ENCODE measurements around the gene NXNL1.

The NXNL1 gene

DNA sequence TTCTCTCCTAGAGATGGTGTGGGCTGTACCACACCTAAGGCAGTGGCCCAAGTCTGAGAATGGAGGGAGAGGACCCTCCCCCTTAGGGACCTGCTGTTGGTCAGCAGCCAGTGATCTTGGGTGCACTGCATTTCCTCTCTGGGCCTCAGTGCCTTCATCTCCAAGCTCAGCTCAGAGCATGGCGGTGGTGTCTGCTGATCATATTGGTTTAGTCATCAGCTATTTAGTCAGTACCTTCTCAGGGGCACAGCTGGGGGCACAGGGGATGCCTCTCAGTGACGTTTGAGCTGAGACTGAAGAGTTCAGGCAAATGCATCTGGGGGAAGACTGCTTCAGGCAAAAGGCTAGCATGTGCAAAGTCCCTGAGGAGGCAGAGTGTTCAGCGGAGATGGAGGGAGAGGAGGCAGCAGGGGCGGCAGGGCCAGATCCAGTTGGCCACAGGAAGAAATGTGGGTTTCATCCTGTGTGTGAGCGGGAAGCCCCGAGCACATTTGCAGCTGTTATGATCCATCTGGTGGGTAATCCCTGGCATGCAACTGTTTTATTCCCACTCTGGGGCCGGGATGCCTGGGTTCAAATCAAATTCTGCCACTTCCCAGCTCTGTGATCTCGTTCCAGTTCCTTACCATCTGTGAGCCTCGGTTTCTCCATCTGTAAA is 35.0 kb upstream of the NXNL1 start:
- DNase-seq = no peak
- no peaks in the 10 kb centered on the region for H3K36me3 Mint-ChIP-seq
- H3K27me3 Mint-ChIP-seq = no peaks in the 10 kb centered on the region
- H3K9me3 Mint-ChIP-seq = no peaks in the 10 kb centered on the region
- no peak overlapping the region for H3K27ac Mint-ChIP-seq
- CTCF ChIA-PET = interaction anchor here (0.6 to 4.5 kb wide), 25 partner anchors 8 to 359 kb away, joined by 3 to 58 read pairs (median 4); partner anchors contain the start of genes PGLS and SLC27A1
- H3K4me1 Mint-ChIP-seq = peaks cover 35% of the 10 kb centered on the region
- H3K4me3 Mint-ChIP-seq = no peak overlapping the region

DNA sequence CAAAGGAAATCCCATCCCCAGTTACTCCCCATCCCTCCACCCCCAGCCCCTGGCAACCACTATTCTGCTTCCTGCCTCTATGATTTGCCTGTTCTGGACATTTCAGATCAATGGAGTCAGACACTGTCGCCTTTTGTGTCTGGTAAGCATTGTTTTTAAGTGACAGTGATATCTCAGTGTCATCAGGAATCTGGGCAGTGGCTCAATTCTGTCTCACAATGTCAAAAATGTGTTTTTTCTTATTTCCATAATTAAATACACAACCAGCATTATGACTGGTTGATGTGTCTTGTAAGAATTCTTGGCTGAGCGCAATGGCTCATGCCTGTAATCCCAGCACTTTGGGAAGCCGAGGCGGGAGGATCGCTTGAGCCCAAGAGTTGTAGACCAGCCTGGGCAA is 30.6 kb upstream of the NXNL1 start:
- CTCF ChIA-PET = no interaction called here

DNA sequence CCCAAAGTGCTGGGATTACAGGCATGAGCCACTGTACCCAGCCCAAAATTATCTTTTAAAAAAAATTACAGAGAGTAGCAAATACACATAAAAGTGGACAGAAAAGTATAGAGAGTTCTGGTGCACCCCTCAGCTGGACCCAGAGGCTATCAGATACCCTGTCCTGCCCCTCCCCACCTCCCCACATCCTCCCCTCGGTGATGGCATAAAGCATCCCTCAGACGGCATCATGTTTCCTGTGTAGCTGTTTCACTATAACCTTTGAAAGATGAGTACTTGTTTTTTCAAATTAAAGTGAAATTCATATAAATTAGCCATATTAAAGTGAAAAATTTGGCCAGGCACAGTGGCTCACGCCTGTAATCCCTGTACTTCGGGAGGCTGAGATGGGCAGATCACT is 29.7 kb upstream of the NXNL1 start:
- H3K4me3 Mint-ChIP-seq = no peak overlapping the region
- peak; percentile 72 for DNase-seq
- H3K27ac Mint-ChIP-seq = peak overlapping the region; percentile 71
- no peaks in the 10 kb centered on the region for H3K36me3 Mint-ChIP-seq
- peaks cover 43% of the 10 kb centered on the region for H3K4me1 Mint-ChIP-seq
- H3K9me3 Mint-ChIP-seq = no peaks in the 10 kb centered on the region
- H3K27me3 Mint-ChIP-seq = no peaks in the 10 kb centered on the region
- CTCF ChIA-PET = no interaction called here

More for the DNA sequence above, 30.6 kb upstream of the NXNL1 start:
- no peaks in the 10 kb centered on the region for H3K36me3 Mint-ChIP-seq
- H3K4me1 Mint-ChIP-seq = peaks cover 49% of the 10 kb centered on the region
- DNase-seq = no peak
- no peak overlapping the region for H3K27ac Mint-ChIP-seq
- H3K9me3 Mint-ChIP-seq = no peaks in the 10 kb centered on the region
- H3K4me3 Mint-ChIP-seq = no peak overlapping the region
- no peaks in the 10 kb centered on the region for H3K27me3 Mint-ChIP-seq

DNA sequence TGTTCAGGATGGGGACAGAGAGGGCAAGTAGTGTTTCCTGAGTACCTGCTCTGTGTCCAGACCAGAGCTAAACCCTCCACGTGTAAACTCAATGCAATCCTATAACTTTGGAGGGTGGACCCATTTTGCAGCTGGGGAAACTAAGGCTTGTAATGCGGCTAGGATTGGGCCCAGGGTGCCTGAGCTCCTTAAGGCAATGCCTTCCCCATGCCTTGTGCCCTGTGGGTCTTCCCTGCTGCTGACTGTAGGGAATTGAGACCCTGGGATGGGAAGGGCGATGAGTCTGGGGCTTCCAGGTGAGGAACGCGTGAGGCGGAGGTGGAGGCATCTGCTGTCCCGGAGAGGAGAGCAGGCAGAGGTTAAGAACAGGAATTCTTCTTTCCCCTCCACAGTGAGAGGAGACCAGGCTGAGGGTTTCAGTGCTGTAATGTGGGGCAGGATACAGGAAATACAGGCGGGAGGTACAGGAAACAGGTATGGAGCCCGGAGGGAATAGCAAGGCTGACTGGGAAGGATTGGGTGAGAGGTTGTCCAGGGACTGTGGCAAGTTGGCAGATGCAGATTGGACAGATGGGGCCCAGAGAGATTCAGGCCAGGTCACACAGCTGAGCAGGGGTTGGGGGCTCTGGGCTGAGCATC is 28.8 kb upstream of the NXNL1 start:
- Mint-ChIP-seq H3K4me3 (no peak overlapping the region), H3K36me3 (no peaks in the 10 kb centered on the region), H3K27me3 (peaks cover 2% of the 10 kb centered on the region), H3K4me1 (peaks cover 43% of the 10 kb centered on the region), H3K9me3 (no peaks in the 10 kb centered on the region), H3K27ac (peak overlapping the region; percentile 73)
- no peak for DNase-seq
- CTCF ChIA-PET = no interaction called here

DNA sequence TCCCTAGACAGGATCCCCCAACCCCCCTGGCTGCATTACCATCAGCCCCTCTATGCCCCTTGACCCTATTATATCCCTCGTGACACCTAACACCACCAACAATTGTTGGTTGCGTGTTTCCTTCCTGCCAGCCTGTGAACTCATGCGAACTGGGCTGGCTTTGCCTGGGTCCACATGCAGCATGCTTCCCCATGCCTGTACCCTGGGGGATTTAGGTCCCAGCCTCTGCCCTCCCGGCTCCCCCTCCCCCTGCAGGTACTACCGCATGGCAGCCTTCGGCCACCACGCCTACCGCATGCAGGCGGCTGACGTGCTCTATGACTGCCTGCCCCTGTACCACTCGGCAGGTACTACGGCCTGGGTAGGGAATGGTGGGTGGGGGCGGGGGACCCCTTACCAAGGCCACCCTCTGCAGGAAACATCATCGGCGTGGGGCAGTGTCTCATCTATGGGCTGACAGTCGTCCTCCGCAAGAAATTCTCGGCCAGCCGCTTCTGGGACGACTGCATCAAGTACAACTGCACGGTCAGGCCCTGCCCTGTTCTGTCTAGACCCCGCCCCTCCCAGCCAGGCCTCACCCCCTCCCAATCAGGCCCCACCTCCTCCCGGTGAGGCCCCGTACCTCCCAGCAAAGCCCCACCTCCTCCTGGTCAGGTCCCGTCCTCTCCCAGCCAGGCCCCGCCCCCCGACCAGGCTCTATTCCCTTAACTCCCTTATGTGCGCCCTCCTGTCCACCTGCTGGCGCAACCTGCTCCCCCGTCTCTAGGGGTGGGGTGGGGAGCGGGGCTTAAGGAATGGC is 28.1 kb upstream of the NXNL1 start:
- peaks cover 43% of the 10 kb centered on the region for H3K4me1 Mint-ChIP-seq
- H3K9me3 Mint-ChIP-seq = no peaks in the 10 kb centered on the region
- no peak overlapping the region for H3K4me3 Mint-ChIP-seq
- DNase-seq = peak; percentile 79
- peaks cover 7% of the 10 kb centered on the region for H3K27me3 Mint-ChIP-seq
- H3K27ac Mint-ChIP-seq = peak overlapping the region; percentile 73
- CTCF ChIA-PET = interaction anchor here (0.6 kb wide), 1 partner anchor 23 kb away, joined by 3 read pairs; no protein-coding TSS in a partner anchor
- H3K36me3 Mint-ChIP-seq = no peaks in the 10 kb centered on the region

DNA sequence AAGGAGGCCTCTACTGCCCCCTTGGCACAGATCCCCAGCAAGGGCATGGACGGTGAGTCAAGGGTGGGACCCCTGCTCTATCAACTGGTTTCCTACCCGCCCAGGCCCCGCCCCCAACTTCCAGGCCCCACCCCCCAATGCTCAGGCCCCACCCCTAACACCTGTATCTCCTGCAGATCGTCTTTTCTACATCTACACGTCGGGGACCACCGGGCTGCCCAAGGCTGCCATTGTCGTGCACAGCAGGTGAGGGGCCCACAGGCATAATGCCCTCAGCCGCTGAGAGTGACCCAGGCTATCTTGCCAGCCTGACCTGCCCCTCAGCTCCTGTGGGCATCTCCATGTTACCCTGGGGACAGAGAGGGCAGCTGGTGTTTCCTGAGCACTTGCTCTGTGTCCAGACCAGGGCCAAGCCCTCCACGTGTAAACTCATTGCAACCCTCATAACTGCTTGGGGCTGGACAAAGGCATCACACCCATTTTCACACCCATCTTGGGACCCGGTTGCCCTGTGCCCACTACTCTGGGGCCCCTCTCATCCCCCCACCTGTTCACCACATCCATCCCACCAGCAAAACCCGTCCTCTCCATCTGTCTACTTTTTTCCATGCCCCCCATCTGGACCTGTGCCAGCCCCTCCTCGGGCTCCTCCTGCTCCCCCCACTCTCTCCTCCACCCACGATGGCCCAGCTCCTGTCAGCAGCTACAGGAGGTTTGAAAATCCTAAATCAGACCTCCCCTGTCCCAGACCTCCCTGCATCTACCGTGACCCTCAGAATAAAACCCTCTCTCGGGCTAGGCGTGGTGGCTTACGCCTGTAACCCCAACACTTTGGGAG is 26.8 kb upstream of the NXNL1 start:
- CTCF ChIA-PET = interaction anchor here (0.6 to 1.3 kb wide), 2 partner anchors 8 to 24 kb away, joined by 3 to 4 read pairs; no protein-coding TSS in a partner anchor
- no peaks in the 10 kb centered on the region for H3K9me3 Mint-ChIP-seq
- peaks cover 10% of the 10 kb centered on the region for H3K27me3 Mint-ChIP-seq
- H3K27ac Mint-ChIP-seq = no peak overlapping the region
- H3K4me3 Mint-ChIP-seq = no peak overlapping the region
- no peaks in the 10 kb centered on the region for H3K36me3 Mint-ChIP-seq
- peaks cover 43% of the 10 kb centered on the region for H3K4me1 Mint-ChIP-seq
- no peak for DNase-seq

DNA sequence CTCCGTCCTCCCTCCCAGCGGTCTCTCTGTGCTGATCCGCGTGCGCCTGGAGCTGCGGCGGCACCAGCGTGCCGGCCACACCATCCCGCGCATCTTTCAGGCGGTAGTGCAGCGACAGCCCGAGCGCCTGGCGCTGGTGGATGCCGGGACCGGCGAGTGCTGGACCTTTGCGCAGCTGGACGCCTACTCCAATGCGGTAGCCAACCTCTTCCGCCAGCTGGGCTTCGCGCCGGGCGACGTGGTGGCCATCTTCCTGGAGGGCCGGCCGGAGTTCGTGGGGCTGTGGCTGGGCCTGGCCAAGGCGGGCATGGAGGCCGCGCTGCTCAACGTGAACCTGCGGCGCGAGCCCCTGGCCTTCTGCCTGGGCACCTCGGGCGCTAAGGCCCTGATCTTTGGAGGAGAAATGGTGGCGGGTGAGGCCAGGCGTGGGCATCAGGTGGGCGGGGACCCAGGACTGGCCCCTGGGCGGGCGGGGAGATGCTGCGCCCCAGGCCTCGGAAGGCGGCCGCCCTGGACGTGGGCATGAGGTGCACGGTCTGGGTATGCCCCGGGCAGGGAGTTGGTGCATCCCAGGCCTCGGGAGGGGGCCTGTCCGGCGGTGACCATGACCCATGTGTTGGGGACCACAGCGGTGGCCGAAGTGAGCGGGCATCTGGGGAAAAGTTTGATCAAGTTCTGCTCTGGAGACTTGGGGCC is 26.0 kb upstream of the NXNL1 start:
- CTCF ChIA-PET = interaction anchor here (1.3 to 1.6 kb wide), 2 partner anchors 9 kb away, joined by 4 to 5 read pairs; no protein-coding TSS in a partner anchor
- no peak overlapping the region for H3K27ac Mint-ChIP-seq
- H3K27me3 Mint-ChIP-seq = peaks cover 10% of the 10 kb centered on the region
- no peaks in the 10 kb centered on the region for H3K9me3 Mint-ChIP-seq
- DNase-seq = no peak
- no peak overlapping the region for H3K4me3 Mint-ChIP-seq
- H3K4me1 Mint-ChIP-seq = peaks cover 41% of the 10 kb centered on the region
- no peaks in the 10 kb centered on the region for H3K36me3 Mint-ChIP-seq

DNA sequence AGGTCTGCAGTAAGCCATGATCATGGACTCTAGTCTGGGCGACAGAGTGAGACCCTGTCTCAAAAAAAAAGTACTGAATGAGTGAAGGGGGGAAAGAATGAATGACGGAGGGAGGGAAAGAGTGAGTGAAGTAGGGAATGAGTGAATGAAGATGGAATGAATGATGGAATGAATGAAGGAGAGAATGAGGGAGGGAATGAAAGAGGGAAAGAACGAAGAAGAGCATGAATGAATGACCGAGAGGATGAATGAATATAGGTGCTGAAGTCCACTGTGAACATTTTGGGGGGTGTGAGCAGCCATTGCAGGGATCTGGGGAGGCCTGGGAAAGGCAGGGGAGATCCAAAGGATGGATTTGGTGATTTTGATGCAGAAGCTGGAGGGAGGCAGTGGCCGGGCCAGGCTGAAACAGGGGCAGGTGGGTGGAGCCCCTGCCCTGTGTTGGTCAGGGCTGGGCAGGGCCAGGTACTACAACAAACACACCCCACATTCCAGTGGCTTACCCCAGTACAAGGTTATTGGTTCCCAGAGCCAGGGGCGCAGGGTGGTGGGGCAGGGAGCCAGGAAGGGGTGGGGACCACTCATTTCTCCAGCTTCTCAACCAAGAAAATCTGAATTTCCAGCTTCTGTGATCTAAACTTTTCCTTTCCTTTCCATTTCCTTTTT is 23.9 kb upstream of the NXNL1 start:
- CTCF ChIA-PET = interaction anchor here (1.6 kb wide), 1 partner anchor 11 kb away, joined by 5 read pairs; no protein-coding TSS in a partner anchor
- Mint-ChIP-seq H3K27me3 (peaks cover 10% of the 10 kb centered on the region), H3K36me3 (no peaks in the 10 kb centered on the region)

DNA sequence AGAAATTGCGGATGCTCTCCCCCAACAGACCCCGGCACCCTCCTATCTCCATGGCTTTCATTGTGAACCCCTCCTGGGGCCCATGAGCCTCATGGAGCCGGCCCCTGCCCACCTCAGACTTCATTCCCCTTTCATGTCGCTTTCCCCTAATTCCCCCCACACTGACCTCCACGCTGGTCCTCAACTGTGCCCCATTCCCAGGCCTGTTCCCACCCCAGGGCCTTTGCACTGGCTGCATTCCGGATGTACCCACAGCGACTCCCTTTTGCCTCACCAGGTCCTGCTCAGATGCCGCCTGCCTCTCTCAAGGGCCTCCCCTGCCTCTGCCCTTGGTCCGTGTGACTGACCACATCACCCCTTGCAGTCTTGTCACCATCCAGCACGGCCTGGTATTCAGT is 22.9 kb upstream of the NXNL1 start:
- peaks cover 10% of the 10 kb centered on the region for H3K27me3 Mint-ChIP-seq
- H3K27ac Mint-ChIP-seq = no peak overlapping the region
- CTCF ChIA-PET = interaction anchor here (0.7 kb wide), 1 partner anchor 14 kb away, joined by 3 read pairs; no protein-coding TSS in a partner anchor
- H3K4me1 Mint-ChIP-seq = peaks cover 12% of the 10 kb centered on the region
- no peak overlapping the region for H3K4me3 Mint-ChIP-seq
- DNase-seq = no peak
- no peaks in the 10 kb centered on the region for H3K9me3 Mint-ChIP-seq
- no peaks in the 10 kb centered on the region for H3K36me3 Mint-ChIP-seq

More for the DNA sequence above, 23.9 kb upstream of the NXNL1 start:
- no peaks in the 10 kb centered on the region for H3K9me3 Mint-ChIP-seq
- H3K4me1 Mint-ChIP-seq = peaks cover 23% of the 10 kb centered on the region
- H3K4me3 Mint-ChIP-seq = no peak overlapping the region
- no peak overlapping the region for H3K27ac Mint-ChIP-seq
- DNase-seq = no peak

DNA sequence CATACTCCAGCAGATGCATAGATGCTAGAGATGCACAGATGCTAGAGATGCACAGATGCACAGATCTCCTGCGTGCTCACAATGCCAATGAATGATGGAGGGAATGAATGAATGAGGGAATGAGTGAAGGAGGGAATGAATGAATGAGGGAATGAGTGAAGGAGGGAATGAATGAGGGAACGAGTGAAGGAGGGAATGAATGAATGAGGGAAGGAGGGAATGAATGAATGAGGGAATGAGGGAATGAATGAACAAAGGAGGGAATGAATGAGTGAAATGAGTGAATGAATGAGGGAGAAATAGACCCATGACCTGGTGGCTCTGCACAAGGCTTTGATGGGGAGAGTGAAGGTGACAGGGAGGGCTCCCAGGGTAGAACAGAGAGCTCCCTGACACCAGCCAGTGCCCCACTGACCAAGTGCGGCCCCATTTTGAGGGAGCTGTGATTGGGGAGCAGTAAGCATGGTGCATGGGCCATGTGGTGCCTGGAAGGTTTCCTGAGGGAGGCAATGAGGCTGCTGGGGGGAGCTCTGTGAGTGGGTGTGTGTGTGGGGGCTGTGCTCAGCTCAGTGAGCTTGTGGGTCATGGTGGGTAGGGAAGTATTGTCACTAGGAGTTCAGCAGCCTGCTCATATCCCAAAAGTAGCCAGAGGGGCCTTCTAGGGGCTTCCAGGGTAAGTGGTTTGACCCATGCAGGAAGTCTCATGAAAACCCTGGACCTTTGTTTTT is 22.3 kb upstream of the NXNL1 start:
- CTCF ChIA-PET = interaction anchor here (0.7 kb wide), 1 partner anchor 14 kb away, joined by 3 read pairs; no protein-coding TSS in a partner anchor
- Mint-ChIP-seq H3K27ac (no peak overlapping the region), H3K36me3 (no peaks in the 10 kb centered on the region), H3K27me3 (peaks cover 10% of the 10 kb centered on the region), H3K9me3 (no peaks in the 10 kb centered on the region), H3K4me1 (peaks cover 7% of the 10 kb centered on the region), H3K4me3 (no peak overlapping the region)
- DNase-seq = no peak

DNA sequence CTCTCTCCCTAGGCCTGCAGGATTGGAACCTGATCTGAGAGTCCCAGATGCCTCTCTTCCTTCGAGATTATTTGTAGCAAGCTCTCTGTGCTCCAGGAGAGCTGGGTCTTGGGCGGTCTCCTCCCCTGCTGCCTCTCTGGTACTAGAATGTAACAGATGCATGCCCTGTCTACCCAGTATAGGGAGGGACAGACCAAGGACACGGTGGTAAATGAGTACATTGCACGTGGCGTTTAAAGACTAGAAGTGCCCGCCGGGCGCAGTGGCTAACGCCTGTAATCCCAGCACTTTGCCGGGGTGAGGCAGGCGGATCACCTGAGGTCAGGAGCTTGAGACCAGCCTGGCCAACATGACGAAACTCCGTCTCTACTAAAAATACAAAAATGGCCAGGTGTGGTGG is 21.3 kb upstream of the NXNL1 start:
- Mint-ChIP-seq H3K9me3 (no peaks in the 10 kb centered on the region), H3K36me3 (no peaks in the 10 kb centered on the region), H3K4me1 (no peaks in the 10 kb centered on the region), H3K27me3 (peaks cover 10% of the 10 kb centered on the region), H3K4me3 (no peak overlapping the region), H3K27ac (no peak overlapping the region)
- DNase-seq = no peak
- CTCF ChIA-PET = interaction anchor here (4.1 kb wide), 1 partner anchor 14 kb away, joined by 15 read pairs; no protein-coding TSS in a partner anchor

DNA sequence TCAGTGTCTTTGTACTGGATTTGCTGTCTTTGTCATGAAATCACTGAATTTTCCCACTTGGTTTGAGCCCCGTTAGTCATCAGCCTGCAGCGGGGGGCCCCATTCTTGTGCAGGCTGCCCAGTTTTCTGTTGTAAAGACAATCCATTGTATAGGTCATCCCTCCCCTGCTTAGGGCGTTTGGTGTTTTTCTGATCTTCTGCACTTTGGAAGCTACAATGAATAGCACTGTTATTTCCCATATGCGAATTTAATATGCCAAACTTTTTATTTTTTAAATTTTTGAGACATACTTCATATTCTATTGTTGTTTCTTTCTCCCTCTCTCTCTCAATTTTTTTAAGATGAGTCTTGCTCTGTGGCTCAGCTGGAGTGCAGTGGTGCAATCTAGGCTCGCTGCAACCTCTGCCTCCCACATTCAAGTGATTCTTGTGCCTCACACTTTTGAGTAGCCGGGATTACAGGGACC is 18.6 kb upstream of the NXNL1 start:
- H3K27me3 Mint-ChIP-seq = peaks cover 6% of the 10 kb centered on the region
- CTCF ChIA-PET = interaction anchor here (4.1 kb wide), 1 partner anchor 17 kb away, joined by 15 read pairs; no protein-coding TSS in a partner anchor
- no peaks in the 10 kb centered on the region for H3K36me3 Mint-ChIP-seq
- no peaks in the 10 kb centered on the region for H3K9me3 Mint-ChIP-seq
- H3K27ac Mint-ChIP-seq = no peak overlapping the region
- no peaks in the 10 kb centered on the region for H3K4me1 Mint-ChIP-seq
- no peak for DNase-seq
- no peak overlapping the region for H3K4me3 Mint-ChIP-seq
